HepG2 (cell line): Measurements from ENCODE around the gene TPGS1. TPM values are rescaled to one million over a fixed set of nuclear protein-coding genes. Genes with fewer than 3 reads are reported as not detected.

Experiments
- ARHGAP35 ChIP-seq: sonication (generic); formaldehyde crosslinking; IDR thresholded peaks from 2 replicates; pipeline ENCODE4 v1.9.0; 2022; ENCODE audit warnings: mild to moderate bottlenecking, inconsistent platforms, moderate library complexity, missing genetic modification reagents, borderline replicate concordance
- ARNT2 ChIP-seq: sonication (generic); formaldehyde crosslinking; IDR thresholded peaks from 2 replicates; pipeline ENCODE4 v1.8.0; 2022; ENCODE audit warnings: mild to moderate bottlenecking, low read depth, missing genetic modification reagents, moderate library complexity
- CEBPG ChIP-seq: IDR thresholded peaks from 2 replicates; pipeline ENCODE4 v1.6.1; 2016
- EHMT2 ChIP-seq: fragments of 200-600 bp; sonication (generic); IDR thresholded peaks from 2 replicates; pipeline ENCODE4 v1.7.0; 2017; ENCODE audit warnings: antibody characterized with exemption, low read depth, low read length, borderline replicate concordance
- FOXJ3 ChIP-seq: sonication (generic); formaldehyde crosslinking; IDR thresholded peaks from 2 replicates; pipeline ENCODE4 v1.4.0; 2020; ENCODE audit warnings: missing genetic modification reagents, mild to moderate bottlenecking, borderline replicate concordance
- FOXK2 ChIP-seq: fragments of 450-650 bp; IDR thresholded peaks from 2 replicates; pipeline ENCODE4 v1.6.1; 2016
- MEF2D ChIP-seq: sonication (generic); formaldehyde crosslinking; IDR thresholded peaks from 2 replicates; pipeline ENCODE4 v1.5.1; 2020; ENCODE audit warnings: mild to moderate bottlenecking, missing genetic modification reagents
- REL ChIP-seq: sonication (generic); formaldehyde crosslinking; conservative IDR thresholded peaks from 2 replicates; pipeline ENCODE4 v1.8.0; 2022; ENCODE audit warnings: mild to moderate bottlenecking, missing genetic modification reagents, moderate library complexity
- SP4 ChIP-seq: sonication (generic); formaldehyde crosslinking; IDR thresholded peaks from 2 replicates; pipeline ENCODE4 v1.8.1; 2023; ENCODE audit warnings: mild to moderate bottlenecking, missing genetic modification reagents
- TP53 ChIP-seq: sonication (generic); formaldehyde crosslinking; conservative IDR thresholded peaks from 2 replicates; pipeline ENCODE4 v1.4.0; 2020; ENCODE audit warnings: missing genetic modification reagents
- ZNF224 ChIP-seq: sonication (generic); formaldehyde crosslinking; IDR thresholded peaks from 2 replicates; pipeline ENCODE4 v1.5.0; 2020; ENCODE audit warnings: mild to moderate bottlenecking, missing genetic modification reagents
- ZNF230 ChIP-seq: sonication (generic); formaldehyde crosslinking; IDR thresholded peaks from 2 replicates; pipeline ENCODE4 v1.4.0; 2020; ENCODE audit warnings: mild to moderate bottlenecking, missing genetic modification reagents
- ZNF282 ChIP-seq: fragments of 450-650 bp; IDR thresholded peaks from 2 replicates; pipeline ENCODE4 v1.6.1; 2018; ENCODE audit not compliant: partially characterized antibody
- ZNF33B ChIP-seq: sonication (generic); formaldehyde crosslinking; IDR thresholded peaks from 2 replicates; pipeline ENCODE4 v1.5.1; 2020; ENCODE audit warnings: mild to moderate bottlenecking, missing genetic modification reagents
- ZNF343 ChIP-seq: sonication (generic); formaldehyde crosslinking; IDR thresholded peaks from 2 replicates; pipeline ENCODE4 v1.4.0; 2020; ENCODE audit warnings: mild to moderate bottlenecking, missing genetic modification reagents
- ZNF549 ChIP-seq: sonication (generic); formaldehyde crosslinking; IDR thresholded peaks from 2 replicates; pipeline ENCODE4 v1.5.0; 2020; ENCODE audit warnings: missing genetic modification reagents
- ZNF709 ChIP-seq: sonication (generic); formaldehyde crosslinking; IDR thresholded peaks from 2 replicates; pipeline ENCODE4 v1.5.0; 2020; ENCODE audit warnings: mild to moderate bottlenecking, missing genetic modification reagents
- polyA plus RNA-seq, 8 experiments: library from polyadenylated mRNA; depleted of rRNA in 3 of 8; stranded (reverse) in 7 of 8; unstranded in 1 of 8; fragments of >200 nt; fragmentation: Illumina TruSeq in 4 of 8; extraction: Trizol in 4 of 8; gene quantifications; 2 replicates each; pipeline versions ENCODE4 v1.2.1 to v1.2.3, GENCODE V29; 2011 to 2016; ENCODE audit warnings: low read depth in 4 of 8, missing spikeins in 1 of 8, mixed read lengths in 1 of 8; ENCODE audit not compliant: insufficient read depth in 1 of 8
- total RNA-seq, 5 experiments: library from RNA; depleted of rRNA; stranded (reverse); fragments of >200 nt; fragmentation: Illumina TruSeq; extraction: Trizol; gene quantifications; 2 replicates each; pipeline ENCODE4 v1.2.3, GENCODE V29; 2016; ENCODE audit warnings: low read depth in 1 of 5
- TF ChIP-seq, protein P1 (sequence below): sonication (generic); formaldehyde crosslinking; IDR thresholded peaks from 2 replicates; pipeline ENCODE4 v1.9.0; 2021; ENCODE audit warnings: missing genetic modification reagents, mild to moderate bottlenecking, borderline replicate concordance
- TF ChIP-seq, protein P2 (sequence below): sonication (generic); formaldehyde crosslinking; IDR thresholded peaks from 2 replicates; pipeline ENCODE4 v1.8.0; 2022; ENCODE audit warnings: low read depth, missing genetic modification reagents
- TF ChIP-seq, protein P3 (sequence below): IDR thresholded peaks from 2 replicates; pipeline ENCODE4 v1.6.1; 2016; ENCODE audit warnings: mild to moderate bottlenecking, missing biosample characterization, missing genetic modification reagents
- TF ChIP-seq, protein P4 (sequence below): IDR thresholded peaks from 2 replicates; pipeline ENCODE4 v1.6.1; 2012; ENCODE audit warnings: inconsistent platforms
- TF ChIP-seq, protein P5 (sequence below): sonication (generic); formaldehyde crosslinking; IDR thresholded peaks from 2 replicates; pipeline ENCODE4 v1.4.0; 2020; ENCODE audit warnings: missing genetic modification reagents, mild to moderate bottlenecking, borderline replicate concordance

TPGS1 gene
- total and polyA plus RNA-seq, 2 of the 13 experiments (the other 11 are each of a cell fraction or from before 2014, with no cell fraction given) = 1.1 to 6.2 TPM

DNA sequence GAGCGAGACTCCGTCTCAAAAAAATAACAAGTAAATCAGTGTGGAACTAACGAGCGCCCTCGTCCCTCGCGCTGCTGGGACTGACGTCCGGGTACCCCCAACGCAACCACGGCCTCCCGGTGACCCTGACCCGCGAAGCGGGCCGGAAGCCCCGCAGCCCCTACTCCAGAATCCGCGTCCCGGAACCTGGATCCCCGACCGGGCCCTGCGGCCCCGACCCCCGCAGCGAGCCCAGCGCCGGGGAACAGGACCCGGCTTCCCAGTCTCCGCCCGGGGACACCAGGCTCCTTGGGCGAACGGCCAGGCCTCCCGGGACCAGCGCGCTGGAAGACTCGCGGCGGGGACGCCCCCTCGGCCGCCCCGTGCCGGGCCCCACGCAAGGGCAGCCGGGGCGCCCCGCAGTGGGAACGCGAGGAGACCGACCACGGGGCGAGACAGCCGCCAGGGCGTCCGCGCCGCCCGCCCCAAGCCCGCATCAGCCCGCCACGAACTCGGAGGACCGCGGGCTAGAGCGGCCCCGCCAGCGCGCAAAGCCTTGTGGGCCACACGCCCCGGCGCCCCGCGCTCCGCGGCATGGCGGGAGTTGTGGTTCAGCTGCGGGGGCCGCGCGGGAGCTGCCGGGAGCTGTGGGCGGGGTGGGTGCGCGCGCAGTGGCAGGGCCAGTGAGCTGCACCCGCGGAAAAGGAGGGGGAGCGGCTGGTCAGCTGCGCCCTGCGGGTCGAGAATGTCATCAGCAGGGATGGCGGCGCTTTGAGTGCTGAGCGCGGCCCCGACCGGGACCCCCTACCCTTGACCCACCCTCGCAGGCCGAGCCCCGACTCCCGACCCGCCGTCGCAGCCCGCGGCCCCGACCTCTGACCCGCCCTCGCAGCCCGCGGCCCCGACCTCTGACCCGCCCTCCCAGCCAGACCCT is 18.5 kb upstream of the TPGS1 start (continued):
- TF ChIP-seq, protein P1, sequence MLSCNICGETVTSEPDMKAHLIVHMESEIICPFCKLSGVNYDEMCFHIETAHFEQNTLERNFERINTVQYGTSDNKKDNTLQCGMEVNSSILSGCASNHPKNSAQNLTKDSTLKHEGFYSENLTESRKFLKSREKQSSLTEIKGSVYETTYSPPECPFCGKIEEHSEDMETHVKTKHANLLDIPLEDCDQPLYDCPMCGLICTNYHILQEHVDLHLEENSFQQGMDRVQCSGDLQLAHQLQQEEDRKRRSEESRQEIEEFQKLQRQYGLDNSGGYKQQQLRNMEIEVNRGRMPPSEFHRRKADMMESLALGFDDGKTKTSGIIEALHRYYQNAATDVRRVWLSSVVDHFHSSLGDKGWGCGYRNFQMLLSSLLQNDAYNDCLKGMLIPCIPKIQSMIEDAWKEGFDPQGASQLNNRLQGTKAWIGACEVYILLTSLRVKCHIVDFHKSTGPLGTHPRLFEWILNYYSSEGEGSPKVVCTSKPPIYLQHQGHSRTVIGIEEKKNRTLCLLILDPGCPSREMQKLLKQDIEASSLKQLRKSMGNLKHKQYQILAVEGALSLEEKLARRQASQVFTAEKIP (CRISPR knock-in tag) = no peak
- TF ChIP-seq ZNF549 (CRISPR knock-in tag) (0 out of 2 replicates have a peak, but pooled peaks have one; percentile 30), ZNF282 (no peak), FOXK2 (no peak), CEBPG (CRISPR knock-in tag) (0 out of 2 replicates have a peak, but pooled peaks have one; percentile 2), ZNF33B (0 out of 2 replicates have a peak, but pooled peaks have one; percentile 46), EHMT2 (no peak), REL (0 out of 2 replicates have a peak, but pooled peaks have one; percentile 46), ZNF224 (CRISPR knock-in tag) (no peak), ZNF230 (CRISPR knock-in tag) (0 out of 2 replicates have a peak, but pooled peaks have one; percentile 55), MEF2D (CRISPR knock-in tag) (no peak), TP53 (no peak), ARNT2 (CRISPR knock-in tag) (peak; percentile 72), SP4 (CRISPR knock-in tag) (peak; percentile 97), FOXJ3 (no peak), ZNF343 (peak; percentile 74; the same call in 1 of the 2 replicates), ARHGAP35 (CRISPR knock-in tag) (no peak), ZNF709 (CRISPR knock-in tag) (0 out of 2 replicates have a peak, but pooled peaks have one; percentile 34)
- TF ChIP-seq, protein P2, sequence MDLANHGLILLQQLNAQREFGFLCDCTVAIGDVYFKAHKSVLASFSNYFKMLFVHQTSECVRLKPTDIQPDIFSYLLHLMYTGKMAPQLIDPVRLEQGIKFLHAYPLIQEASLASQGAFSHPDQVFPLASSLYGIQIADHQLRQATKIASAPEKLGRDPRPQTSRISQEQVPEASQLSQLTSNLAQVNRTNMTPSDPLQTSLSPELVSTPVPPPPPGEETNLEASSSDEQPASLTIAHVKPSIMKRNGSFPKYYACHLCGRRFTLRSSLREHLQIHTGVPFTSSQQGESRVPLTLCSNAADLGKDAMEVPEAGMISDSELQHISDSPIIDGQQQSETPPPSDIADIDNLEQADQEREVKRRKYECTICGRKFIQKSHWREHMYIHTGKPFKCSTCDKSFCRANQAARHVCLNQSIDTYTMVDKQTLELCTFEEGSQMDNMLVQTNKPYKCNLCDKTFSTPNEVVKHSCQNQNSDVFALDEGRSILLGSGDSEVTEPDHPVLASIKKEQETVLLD (CRISPR knock-in tag) = peak; percentile 96
- TF ChIP-seq, protein P3, sequence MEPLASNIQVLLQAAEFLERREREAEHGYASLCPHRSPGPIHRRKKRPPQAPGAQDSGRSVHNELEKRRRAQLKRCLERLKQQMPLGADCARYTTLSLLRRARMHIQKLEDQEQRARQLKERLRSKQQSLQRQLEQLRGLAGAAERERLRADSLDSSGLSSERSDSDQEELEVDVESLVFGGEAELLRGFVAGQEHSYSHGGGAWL (CRISPR knock-in tag) = no peak
- TF ChIP-seq, protein P4, sequence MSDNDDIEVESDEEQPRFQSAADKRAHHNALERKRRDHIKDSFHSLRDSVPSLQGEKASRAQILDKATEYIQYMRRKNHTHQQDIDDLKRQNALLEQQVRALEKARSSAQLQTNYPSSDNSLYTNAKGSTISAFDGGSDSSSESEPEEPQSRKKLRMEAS = peak; percentile 68
- TF ChIP-seq, protein P5, sequence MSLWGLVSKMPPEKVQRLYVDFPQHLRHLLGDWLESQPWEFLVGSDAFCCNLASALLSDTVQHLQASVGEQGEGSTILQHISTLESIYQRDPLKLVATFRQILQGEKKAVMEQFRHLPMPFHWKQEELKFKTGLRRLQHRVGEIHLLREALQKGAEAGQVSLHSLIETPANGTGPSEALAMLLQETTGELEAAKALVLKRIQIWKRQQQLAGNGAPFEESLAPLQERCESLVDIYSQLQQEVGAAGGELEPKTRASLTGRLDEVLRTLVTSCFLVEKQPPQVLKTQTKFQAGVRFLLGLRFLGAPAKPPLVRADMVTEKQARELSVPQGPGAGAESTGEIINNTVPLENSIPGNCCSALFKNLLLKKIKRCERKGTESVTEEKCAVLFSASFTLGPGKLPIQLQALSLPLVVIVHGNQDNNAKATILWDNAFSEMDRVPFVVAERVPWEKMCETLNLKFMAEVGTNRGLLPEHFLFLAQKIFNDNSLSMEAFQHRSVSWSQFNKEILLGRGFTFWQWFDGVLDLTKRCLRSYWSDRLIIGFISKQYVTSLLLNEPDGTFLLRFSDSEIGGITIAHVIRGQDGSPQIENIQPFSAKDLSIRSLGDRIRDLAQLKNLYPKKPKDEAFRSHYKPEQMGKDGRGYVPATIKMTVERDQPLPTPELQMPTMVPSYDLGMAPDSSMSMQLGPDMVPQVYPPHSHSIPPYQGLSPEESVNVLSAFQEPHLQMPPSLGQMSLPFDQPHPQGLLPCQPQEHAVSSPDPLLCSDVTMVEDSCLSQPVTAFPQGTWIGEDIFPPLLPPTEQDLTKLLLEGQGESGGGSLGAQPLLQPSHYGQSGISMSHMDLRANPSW (CRISPR knock-in tag) = no peak
